HG03439 (cell line): ENCODE measurements around the gene MYH11.
"Not testable (repeated sequence)": the region's sequence is repeated elsewhere in the genome, so short reads cannot be mapped to it uniquely, and the experiment has no call there.

ENCODE experiments used
- ATAC-seq: cut with Tn5 transposase; IDR thresholded peaks from one replicate; pipeline ENCODE4 v1.9.1; 2021; ENCODE audit warnings: mild to moderate bottlenecking, moderate library complexity; ENCODE audit not compliant: unreplicated experiment

The MYH11 gene

DNA sequence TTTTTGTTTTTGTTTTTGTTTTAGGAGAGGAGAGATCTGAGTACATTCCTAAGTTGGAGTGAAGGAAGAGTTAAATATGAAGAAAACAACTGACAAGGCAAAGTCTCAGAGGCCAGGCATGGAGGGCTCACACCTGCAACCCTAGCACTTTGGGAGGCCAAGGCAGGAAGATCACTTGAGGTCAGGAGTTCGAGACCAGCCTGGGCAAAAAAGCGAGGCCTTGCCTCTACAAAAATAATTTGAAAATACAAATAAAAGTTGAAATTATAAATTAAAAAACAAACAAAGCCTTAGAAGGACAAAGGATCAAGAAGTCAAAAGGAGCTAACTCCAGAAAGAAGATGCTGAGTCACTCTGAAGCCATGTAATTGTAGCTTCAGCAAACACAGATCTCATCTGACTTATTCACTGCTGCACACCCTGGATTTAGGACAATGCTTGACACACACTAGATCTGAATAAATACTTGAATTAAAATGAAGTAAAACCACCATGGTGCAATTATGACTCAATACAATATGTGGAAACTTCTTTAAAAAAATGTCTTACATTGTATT lies 22.5 kb upstream of the MYH11 start:
- no peak for ATAC-seq

DNA sequence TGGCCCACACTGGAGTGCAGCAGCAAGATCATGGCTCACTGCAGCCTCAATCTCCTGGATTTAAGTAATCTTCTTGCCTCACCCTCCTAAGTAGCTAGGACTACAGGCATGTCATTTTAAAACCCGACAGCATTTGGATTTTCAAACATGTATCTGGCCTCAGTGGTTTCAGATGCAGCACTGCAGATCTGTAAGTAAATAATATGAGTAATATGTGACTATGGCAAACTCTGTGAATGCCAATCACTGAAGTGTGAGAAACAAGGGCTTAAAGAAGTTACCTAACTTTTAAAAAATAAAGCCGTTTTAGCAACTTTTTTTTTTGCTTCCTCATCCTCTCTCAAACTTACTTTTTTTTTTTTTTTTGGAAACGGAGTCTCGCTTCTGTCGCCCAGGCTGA lies 19.7 kb upstream of the MYH11 start:
- no peak for ATAC-seq

DNA sequence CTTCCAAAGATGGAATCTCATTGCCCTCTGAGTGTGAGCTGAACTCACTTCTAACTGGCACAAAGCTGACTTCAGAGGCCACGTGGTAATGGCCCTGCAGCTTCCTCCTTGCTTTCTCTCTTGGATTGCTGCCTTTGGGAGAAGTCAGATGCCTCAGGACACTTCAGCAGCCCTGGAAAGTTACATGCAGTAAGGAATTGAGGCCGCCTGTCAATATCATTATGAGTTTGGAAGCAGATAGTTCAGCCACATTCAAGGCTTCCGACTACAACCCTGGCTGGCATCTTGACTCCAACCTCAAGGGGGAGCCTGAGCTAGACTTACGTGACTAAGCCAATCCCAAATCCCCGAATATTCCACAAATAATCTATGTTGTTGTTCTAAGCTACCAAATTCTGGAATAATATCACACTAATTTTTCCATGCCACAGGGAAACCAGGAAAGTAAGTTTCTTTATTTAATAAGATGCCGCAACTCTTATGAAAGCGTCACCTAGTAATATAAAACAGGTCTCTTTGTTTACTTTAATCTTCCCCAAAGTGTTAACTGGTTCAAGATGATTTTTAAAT lies 18.0 kb upstream of the MYH11 start:
- no peak for ATAC-seq

GRCh38 chr16:15873737-15874136 lies 16.9 kb upstream of the MYH11 start:
- ATAC-seq, result no peak

- no peak for ATAC-seq
Observed at GRCh38 chr16:15873301-15873700, 16.5 kb upstream of the MYH11 start.

- ATAC-seq, result no peak
Observed at GRCh38 chr16:15870011-15870410, 13.2 kb upstream of the MYH11 start.

DNA sequence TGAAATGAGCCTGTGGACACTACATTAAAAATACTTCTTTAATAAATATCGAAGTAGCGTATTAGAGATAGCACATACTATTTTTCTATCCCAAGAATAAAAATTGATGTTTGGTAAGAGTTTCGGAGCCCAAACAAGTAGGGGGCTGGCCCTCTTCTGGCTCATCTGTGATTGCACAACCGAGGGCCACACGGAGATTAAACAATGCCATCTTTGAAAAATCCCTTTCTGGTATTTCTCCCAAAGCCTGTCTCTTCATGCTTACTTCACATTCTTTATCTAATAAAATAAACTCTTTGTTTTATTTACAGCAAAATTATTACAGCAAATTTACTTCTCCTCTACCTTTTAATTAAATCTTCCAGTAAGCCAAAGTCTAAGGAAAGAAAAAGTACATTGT lies 9.6 kb upstream of the MYH11 start:
- no peak for ATAC-seq

DNA sequence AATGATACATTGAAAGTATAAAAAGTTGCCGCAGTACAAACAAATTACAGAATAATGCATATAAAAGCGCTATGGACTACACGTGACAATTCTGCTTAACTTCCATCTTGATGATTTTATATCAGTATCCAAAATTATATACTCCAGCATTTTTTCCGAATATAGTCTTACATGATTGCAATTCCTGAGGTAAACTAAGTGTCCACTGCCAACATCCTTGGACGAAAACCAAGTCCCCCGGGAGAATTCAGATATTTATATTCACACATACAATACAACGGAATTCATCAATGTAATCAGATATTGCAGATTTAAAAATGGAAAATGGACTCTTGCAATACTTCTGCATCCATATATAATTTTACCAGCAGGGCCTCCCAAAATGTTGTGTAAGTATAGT lies 8.9 kb upstream of the MYH11 start:
- no peak for ATAC-seq

DNA sequence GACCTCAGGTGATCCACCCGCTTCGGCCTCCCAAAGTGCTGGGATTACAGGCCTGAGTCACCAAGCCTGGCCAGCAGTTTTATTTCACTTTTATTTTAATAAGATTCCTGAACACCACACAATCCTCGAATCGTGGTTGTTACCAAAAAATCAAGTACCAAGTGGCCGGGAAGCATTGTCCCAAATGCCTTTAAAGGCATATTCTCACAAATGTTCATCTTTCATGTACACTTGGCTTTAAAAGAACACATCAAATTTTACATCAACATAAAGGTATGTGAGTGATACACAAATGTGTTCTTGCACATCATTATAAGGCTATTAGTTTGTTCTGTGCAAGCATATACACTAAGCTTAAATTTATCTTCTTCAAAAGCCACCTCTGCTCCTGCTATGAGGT lies 8.1 kb upstream of the MYH11 start:
- no peak for ATAC-seq

- ATAC-seq, result no peak
Observed at GRCh38 chr16:15861996-15862395, 5.2 kb upstream of the MYH11 start.

DNA sequence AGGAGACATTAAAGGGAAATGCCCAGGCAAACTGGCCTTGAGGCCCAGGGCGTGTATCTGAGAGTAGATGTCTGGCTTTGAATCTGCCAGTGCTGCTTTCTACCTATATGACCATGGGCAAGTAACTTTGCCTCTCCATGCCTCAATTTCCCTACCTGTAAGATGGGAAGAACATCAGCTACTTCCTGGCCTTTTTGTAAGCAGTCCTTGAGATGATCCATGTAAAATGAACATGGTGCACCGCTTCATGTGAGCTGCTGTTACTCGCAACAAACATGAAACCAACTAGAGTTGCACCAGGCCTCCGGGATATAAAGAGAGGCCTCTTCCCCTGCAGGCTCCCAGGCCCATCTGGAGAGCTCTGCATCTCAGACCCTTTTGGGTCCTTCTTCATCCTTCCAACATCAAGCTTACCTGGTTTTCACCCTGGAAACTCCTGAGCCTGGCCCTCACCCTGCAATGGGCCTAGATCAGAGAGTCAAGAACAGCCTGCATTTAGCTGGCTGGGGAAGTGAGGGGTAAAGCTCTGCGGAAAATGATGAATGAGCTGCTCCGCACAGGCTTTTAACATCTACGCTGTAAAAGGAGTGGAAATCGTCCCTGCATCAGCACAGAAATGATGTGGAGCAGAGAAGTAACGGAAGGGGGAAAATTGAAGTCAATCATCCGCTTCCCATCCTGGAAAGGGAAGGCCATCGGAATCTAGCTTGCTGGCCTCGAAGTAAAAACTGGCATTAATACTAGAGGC lies 2.3 kb upstream of the MYH11 start:
- ATAC-seq, result no peak

GRCh38 chr16:15857724-15858560 lies 1.1 kb upstream of the MYH11 start:
- no peak for ATAC-seq

GRCh38 chr16:15856182-15856581 lies 646 bp downstream of the MYH11 start:
- ATAC-seq, result no peak

DNA sequence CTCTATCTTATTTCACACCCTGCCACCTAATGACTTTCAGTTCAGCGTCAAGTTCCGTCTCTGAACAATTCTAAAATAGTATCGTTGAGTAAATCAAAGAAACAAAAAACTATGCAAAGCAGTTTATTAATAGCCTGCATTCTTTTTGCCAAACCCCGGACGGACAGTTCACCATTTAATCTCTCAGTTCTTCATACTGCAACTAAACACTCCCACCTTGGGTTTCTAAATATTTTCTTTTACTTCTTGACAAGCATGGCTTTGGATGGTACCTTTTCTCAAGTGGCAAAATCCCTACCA lies 1.2 kb downstream of the MYH11 start:
- ATAC-seq, result peak; percentile 73

- no peak for ATAC-seq
Observed at GRCh38 chr16:15854906-15855703, 1.7 kb downstream of the MYH11 start.

GRCh38 chr16:15854061-15854460 lies 2.8 kb downstream of the MYH11 start:
- no peak for ATAC-seq

GRCh38 chr16:15853021-15853420 lies 3.8 kb downstream of the MYH11 start:
- no peak for ATAC-seq

GRCh38 chr16:15850555-15850954 lies 6.3 kb downstream of the MYH11 start:
- not testable (repeated sequence) for ATAC-seq

DNA sequence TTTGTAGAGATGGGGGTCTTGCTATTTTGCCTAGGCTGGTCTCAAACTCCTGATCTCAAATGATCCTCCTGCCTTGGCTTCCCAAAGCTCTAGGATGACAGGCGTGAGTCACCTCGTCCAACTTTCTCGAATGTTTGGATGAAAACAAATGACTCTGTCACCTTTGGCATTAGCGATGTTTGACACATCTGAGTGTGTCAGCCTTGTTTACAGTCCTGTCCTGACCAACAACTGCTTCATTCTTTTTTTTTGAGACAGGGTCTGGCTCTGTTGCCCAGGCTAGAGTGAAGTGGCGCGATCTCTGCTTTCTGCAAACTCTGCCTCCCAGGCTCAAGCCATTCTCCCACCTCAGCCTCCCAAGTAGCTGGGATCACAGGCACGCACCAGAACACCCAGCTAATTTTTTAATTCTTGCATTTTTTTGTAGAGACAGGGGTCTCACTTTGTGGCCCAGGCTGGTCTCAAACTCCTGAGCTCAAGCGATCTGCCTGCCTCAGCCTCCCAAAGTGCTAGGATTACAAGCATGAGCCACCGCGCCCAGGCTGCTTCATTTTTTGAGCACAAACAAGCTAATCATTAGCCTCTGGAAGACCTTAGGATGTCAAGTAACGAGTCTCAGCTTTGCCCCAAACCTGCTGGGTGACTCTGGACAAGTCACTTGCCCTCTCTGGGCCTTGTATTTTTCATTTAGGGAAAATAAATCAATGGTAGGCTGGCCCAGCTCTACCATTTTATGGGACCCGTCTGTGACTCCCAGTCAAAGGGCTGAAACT lies 7.4 kb downstream of the MYH11 start:
- ATAC-seq, result no peak

- ATAC-seq, result no peak
Observed at GRCh38 chr16:15847611-15848175, 9.1 kb downstream of the MYH11 start.
